Measurements from ENCODE around the gene LRRN4CL.

LRRN4CL gene

GRCh38 chr11:62687508-62688396 is 1.6 kb downstream of the LRRN4CL start:
- peak overlapping the region; percentile 38 for H3K4me3 ChIP-seq (replicated peaks; ENCODE audit: low read depth, low read length)
- TF ChIP-seq CTCF (IDR thresholded peaks at IDR 0.05; ENCODE audit: low read depth, low read length, missing control alignments) = no peak
- no peak for DNase-seq (ENCODE audit: extremely low read depth, low read depth)

- TF ChIP-seq CTCF (IDR thresholded peaks at IDR 0.05; ENCODE audit: low read depth, low read length, missing control alignments) = no peak
- no peak for DNase-seq (ENCODE audit: extremely low read depth, low read depth)
Observed at GRCh38 chr11:62682518-62682917, 6.8 kb downstream of the LRRN4CL start.

GRCh38 chr11:62680825-62681240 is 8.5 kb downstream of the LRRN4CL start:
- DNase-seq (ENCODE audit: extremely low read depth, low read depth) = peak; percentile 76
- no peak overlapping the region for H3K4me3 ChIP-seq (replicated peaks; ENCODE audit: low read depth, low read length)
- peak; percentile 62 for TF ChIP-seq CTCF (IDR thresholded peaks at IDR 0.05; ENCODE audit: low read depth, low read length, missing control alignments)

More at GRCh38 chr11:62682518-62682917, 6.8 kb downstream of the LRRN4CL start:
- no peak overlapping the region for H3K4me3 ChIP-seq (replicated peaks; ENCODE audit: low read depth, low read length)

- peak within 1 kb of the TSS; percentile 76 for H3K4me3 ChIP-seq (replicated peaks; ENCODE audit: low read depth, low read length)
- DNase-seq (ENCODE audit: extremely low read depth, low read depth) = peak; percentile 72
- no peak for TF ChIP-seq CTCF (IDR thresholded peaks at IDR 0.05; ENCODE audit: low read depth, low read length, missing control alignments)
Observed at GRCh38 chr11:62678770-62679696, 10.3 kb downstream of the LRRN4CL start, which contains the start of gene UBXN1. TSS of gene UBXN1 (minus strand) at chr11:62679073. CDS start at chr11:62678923, 150 bp downstream.

GRCh38 chr11:62678433-62678769 is 10.9 kb downstream of the LRRN4CL start:
- DNase-seq (ENCODE audit: extremely low read depth, low read depth) = no peak
- no peak for TF ChIP-seq CTCF (IDR thresholded peaks at IDR 0.05; ENCODE audit: low read depth, low read length, missing control alignments)
- peak overlapping the region; percentile 76 for H3K4me3 ChIP-seq (replicated peaks; ENCODE audit: low read depth, low read length)

GRCh38 chr11:62677714-62678113 is 11.6 kb downstream of the LRRN4CL start:
- peak overlapping the region; percentile 76 for H3K4me3 ChIP-seq (replicated peaks; ENCODE audit: low read depth, low read length)
- DNase-seq (ENCODE audit: extremely low read depth, low read depth) = no peak
- no peak for TF ChIP-seq CTCF (IDR thresholded peaks at IDR 0.05; ENCODE audit: low read depth, low read length, missing control alignments)

Data from HFF-Myc (cell line).